ENCODE data around the gene EMP2. TPM values are rescaled to one million over a fixed set of nuclear protein-coding genes. Genes with fewer than 3 reads are reported as not detected.

The EMP2 gene
- total and polyA plus RNA-seq, 4 experiments from 2014 or later, result not detected

DNA sequence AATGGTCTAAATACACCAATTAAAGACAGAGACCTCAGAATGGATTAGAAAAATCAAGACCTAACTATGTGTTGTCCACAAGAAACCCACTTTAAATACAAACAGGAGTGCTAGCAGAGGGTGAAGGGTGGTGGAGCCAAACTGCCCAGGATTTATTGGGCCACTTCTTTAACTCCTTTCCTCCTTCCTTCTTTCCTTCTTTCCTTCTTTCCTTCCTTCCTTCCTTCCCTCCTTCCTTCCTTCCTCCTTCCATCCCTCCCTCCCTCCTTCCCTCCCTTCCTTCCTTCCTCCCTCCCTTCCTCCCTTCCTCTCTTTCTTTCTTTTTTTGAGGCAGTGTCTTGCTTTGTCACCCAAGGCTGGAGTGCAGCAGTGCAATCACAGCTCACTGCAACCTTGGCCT, 34.3 kb upstream of the EMP2 start:
- Mint-ChIP-seq H3K4me1 (no peaks in the 10 kb centered on the region), H3K27me3 (peaks cover 5 to 19% of the 10 kb centered on the region in 2 donors), H3K36me3 (no peaks in the 10 kb centered on the region), H3K27ac (no peak overlapping the region), H3K4me3 (no peak overlapping the region), H3K9me3 (peaks cover 0 to 4% (median 0%) of the 10 kb centered on the region in 8 donors)
- Histone ChIP-seq H3K4me1 (ENCODE audit: insufficient read depth, low read length) (no peaks in the 10 kb centered on the region), H3K27me3 (ENCODE audit: insufficient read depth, low read length) (no peaks in the 10 kb centered on the region), H3K4me3 (ENCODE audit: low read length in 2 of 2) (no peak overlapping the region), H3K36me3 (ENCODE audit: insufficient read depth, low read length) (no peaks in the 10 kb centered on the region), H3K9me3 (ENCODE audit: control insufficient read depth in 1 of 2, low read length in 2 of 2) (no peaks in the 10 kb centered on the region), H3K27ac (ENCODE audit: low read depth, low read length) (no peak overlapping the region)
- no peak for DNase-seq
- intact Hi-C loops (cut with micrococcal nuclease), result no loop called here
- CTCF ChIA-PET (ENCODE audit: partially characterized antibody), result no interaction called here
- POLR2A ChIA-PET (ENCODE audit: partially characterized antibody), result no interaction called here

DNA sequence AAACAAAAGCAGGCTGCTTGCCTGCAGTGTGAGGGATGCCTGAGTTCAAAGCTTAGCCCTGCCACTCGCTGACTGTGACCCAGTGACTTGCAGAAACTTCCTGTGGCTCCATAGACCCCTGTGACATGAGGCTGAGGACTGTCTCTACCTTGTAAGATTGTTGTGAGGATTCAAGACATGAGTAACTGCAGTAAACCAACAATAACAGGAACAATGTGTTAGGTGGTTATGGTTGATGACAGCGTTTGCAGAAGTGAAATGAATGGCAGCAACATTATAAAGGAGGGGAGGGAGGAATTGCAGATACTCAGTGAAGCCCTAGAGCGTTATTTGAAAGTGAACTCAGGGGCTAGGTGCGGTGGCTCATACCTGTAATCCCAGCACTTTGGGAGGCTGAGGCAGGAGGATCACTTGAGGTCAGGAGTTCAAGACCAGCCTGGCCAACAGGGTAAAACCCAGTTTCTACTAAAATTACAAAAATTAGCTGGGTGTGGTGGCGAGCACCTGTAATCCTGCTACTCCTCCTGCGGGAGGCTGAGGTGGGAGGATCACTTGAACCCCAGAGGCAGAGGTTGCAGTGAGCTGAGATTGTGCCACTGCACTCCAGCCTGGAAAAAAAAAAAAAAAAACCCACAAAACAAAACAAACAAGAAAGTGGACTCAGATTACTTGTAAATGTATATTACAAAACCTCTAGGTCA, 33.5 kb upstream of the EMP2 start:
- Histone ChIP-seq H3K36me3 (ENCODE audit: insufficient read depth, low read length) (no peaks in the 10 kb centered on the region), H3K27ac (ENCODE audit: low read depth, low read length) (no peak overlapping the region), H3K4me1 (ENCODE audit: insufficient read depth, low read length) (no peaks in the 10 kb centered on the region), H3K4me3 (ENCODE audit: low read length in 2 of 2) (no peak overlapping the region), H3K27me3 (ENCODE audit: insufficient read depth, low read length) (no peaks in the 10 kb centered on the region), H3K9me3 (ENCODE audit: control insufficient read depth in 1 of 2, low read length in 2 of 2) (no peaks in the 10 kb centered on the region)
- peaks cover 0 to 4% (median 0%) of the 10 kb centered on the region in 8 donors for H3K9me3 Mint-ChIP-seq
- H3K4me3 Mint-ChIP-seq, result no peak overlapping the region
- no peaks in the 10 kb centered on the region for H3K4me1 Mint-ChIP-seq
- H3K36me3 Mint-ChIP-seq, result no peaks in the 10 kb centered on the region
- H3K27me3 Mint-ChIP-seq, result peaks cover 5 to 18% of the 10 kb centered on the region in 2 donors
- H3K27ac Mint-ChIP-seq, result no peak overlapping the region
- no peak for DNase-seq
- intact Hi-C loops (cut with micrococcal nuclease), result no loop called here
- POLR2A ChIA-PET (ENCODE audit: partially characterized antibody), result no interaction called here
- CTCF ChIA-PET (ENCODE audit: partially characterized antibody), result no interaction called here

DNA sequence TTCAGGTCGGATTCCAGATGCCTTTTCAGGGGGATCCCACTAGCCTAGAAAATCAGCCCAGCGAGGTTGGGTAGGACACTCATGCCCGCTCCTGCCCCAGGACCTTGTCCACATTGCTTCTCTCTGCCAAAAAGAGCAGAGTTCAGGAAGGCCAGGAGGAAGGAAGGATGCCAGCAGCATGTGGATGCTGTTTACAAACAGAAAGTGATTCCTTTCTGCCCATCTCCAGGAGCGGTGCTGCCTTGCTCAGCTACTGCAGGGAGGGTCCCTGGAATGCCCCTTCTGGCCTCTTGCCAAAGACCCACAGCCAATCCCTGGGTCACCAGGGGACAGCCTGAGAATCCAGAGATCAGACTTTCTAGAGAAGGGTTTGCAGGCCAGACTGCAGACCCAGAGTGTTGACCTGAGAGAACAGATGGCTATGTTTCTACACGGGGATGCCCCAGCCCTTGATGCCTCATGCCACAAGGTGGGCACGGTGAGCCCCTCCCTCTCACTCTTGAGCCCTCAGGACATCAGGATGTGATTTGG, 32.3 kb upstream of the EMP2 start:
- ChIA-PET CTCF (ENCODE audit: partially characterized antibody) (no interaction called here), POLR2A (ENCODE audit: partially characterized antibody) (no interaction called here)
- no peaks in the 10 kb centered on the region for H3K27me3 ChIP-seq (ENCODE audit: insufficient read depth, low read length)

DNA sequence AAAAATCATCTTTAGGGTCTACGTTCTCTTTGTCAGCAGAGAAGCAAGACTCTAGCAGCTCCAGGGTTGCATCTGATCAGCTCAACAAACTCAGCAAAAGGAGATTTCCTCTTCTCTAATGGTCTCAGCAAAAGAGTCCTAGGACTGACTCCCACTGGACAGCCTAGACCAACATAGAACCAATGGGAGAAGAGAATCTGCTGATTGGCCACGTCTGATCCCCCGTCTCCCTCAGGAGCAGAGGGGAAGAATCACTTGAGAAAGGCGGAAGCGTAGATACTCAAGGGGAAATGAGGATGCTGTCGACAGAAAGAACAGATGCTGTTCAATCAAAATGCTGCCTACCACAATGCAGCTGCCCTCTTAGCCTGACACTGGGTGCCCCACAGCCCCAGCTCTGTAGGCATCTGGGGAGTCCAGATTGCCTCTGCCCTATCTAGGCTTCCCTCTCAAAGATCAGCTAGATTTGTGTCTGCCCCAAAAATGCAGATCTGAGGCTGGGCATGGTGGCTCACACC, 31.5 kb upstream of the EMP2 start:
- Histone ChIP-seq H3K4me1 (ENCODE audit: insufficient read depth, low read length) (no peaks in the 10 kb centered on the region), H3K9me3 (ENCODE audit: control insufficient read depth in 1 of 2, low read length in 2 of 2) (no peaks in the 10 kb centered on the region), H3K36me3 (ENCODE audit: insufficient read depth, low read length) (no peaks in the 10 kb centered on the region), H3K4me3 (ENCODE audit: low read length in 2 of 2) (no peak overlapping the region), H3K27me3 (ENCODE audit: insufficient read depth, low read length) (no peaks in the 10 kb centered on the region), H3K27ac (ENCODE audit: low read depth, low read length) (no peak overlapping the region)
- no peak overlapping the region for H3K27ac Mint-ChIP-seq
- H3K27me3 Mint-ChIP-seq, result peaks cover 5% of the 10 kb centered on the region in 2 donors
- H3K9me3 Mint-ChIP-seq, result no peaks in the 10 kb centered on the region
- ChIA-PET POLR2A (ENCODE audit: partially characterized antibody) (no interaction called here), CTCF (ENCODE audit: partially characterized antibody) (no interaction called here)
- H3K36me3 Mint-ChIP-seq, result no peaks in the 10 kb centered on the region
- no peak overlapping the region for H3K4me3 Mint-ChIP-seq
- no peak for DNase-seq
- intact Hi-C loops (cut with micrococcal nuclease), result no loop called here
- no peaks in the 10 kb centered on the region for H3K4me1 Mint-ChIP-seq

More for the DNA sequence above, 32.3 kb upstream of the EMP2 start:
- no peaks in the 10 kb centered on the region for H3K4me1 Mint-ChIP-seq
- Histone ChIP-seq H3K4me1 (ENCODE audit: insufficient read depth, low read length) (no peaks in the 10 kb centered on the region), H3K27ac (ENCODE audit: low read depth, low read length) (no peak overlapping the region), H3K4me3 (ENCODE audit: low read length in 2 of 2) (no peak overlapping the region), H3K9me3 (ENCODE audit: control insufficient read depth in 1 of 2, low read length in 2 of 2) (no peaks in the 10 kb centered on the region), H3K36me3 (ENCODE audit: insufficient read depth, low read length) (no peaks in the 10 kb centered on the region)
- intact Hi-C loops (cut with micrococcal nuclease), result no loop called here
- no peak for DNase-seq
- H3K9me3 Mint-ChIP-seq, result peaks cover 0 to 2% (median 0%) of the 10 kb centered on the region in 8 donors
- H3K27me3 Mint-ChIP-seq, result peaks cover 5 to 8% of the 10 kb centered on the region in 2 donors
- no peaks in the 10 kb centered on the region for H3K36me3 Mint-ChIP-seq
- no peak overlapping the region for H3K27ac Mint-ChIP-seq
- H3K4me3 Mint-ChIP-seq, result no peak overlapping the region

DNA sequence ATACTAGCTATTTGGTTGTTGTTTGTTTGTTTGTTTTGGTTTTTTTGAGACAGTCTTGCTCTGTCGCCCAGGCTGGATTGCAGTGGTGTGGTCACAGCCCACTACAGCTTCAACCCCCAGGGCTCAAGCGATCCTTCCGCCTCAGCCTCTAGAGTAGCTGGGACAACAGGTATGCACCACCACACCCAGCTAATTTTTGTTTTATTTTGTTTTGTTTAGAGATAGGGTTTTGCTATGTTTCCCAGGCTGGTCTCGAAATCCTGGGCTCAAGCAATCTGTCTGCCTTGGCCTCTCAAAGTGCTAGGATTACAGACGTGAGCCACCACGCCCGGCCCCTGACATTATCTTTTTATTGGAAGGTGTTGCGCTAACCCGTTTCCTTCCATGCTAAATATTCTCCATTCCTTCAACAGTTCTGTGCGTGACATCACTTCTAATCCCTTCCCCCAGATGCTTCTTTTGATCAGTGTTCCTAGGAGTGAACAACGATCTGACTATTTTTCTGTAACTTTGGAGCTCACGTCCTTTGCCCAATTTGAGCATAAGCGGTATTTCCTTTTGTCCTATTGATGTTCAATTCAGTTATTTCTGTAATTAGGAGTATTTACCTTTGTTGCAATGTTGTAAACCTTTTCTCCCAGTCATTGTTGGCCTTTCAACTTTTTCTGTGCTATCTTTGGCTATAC, 30.2 kb upstream of the EMP2 start:
- DNase-seq, result no peak
- intact Hi-C loops (cut with micrococcal nuclease), result no loop called here

DNA sequence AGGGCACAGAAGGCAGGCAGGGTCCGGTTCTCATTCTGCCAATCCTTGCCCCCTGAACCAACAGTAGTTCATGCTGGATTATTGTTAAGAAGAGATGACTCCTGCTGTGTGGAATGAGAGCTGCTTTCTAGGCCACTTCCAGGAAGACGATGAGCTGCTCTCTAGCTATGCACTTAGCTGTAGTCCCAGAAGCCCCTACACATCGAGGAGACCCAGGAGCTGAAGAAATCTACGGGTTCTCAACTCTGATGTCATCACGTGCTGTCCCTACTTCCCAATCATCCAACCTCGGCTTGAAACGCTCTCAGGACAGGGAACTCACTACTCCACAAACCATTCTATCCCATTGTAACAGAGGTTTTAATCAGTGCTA, 29.0 kb upstream of the EMP2 start:
- Histone ChIP-seq H3K27me3 (ENCODE audit: insufficient read depth, low read length) (no peaks in the 10 kb centered on the region), H3K36me3 (ENCODE audit: insufficient read depth, low read length) (no peaks in the 10 kb centered on the region), H3K9me3 (ENCODE audit: control insufficient read depth in 1 of 2, low read length in 2 of 2) (no peaks in the 10 kb centered on the region), H3K27ac (ENCODE audit: low read depth, low read length) (no peak overlapping the region), H3K4me3 (ENCODE audit: low read length in 2 of 2) (no peak overlapping the region), H3K4me1 (ENCODE audit: insufficient read depth, low read length) (no peaks in the 10 kb centered on the region)
- ChIA-PET CTCF (ENCODE audit: partially characterized antibody) (no interaction called here), POLR2A (ENCODE audit: partially characterized antibody) (no interaction called here)
- intact Hi-C loops (cut with micrococcal nuclease), result no loop called here
- peaks cover 4 to 9% of the 10 kb centered on the region in 2 donors for H3K27me3 Mint-ChIP-seq
- H3K9me3 Mint-ChIP-seq, result no peaks in the 10 kb centered on the region
- H3K36me3 Mint-ChIP-seq, result no peaks in the 10 kb centered on the region
- no peak overlapping the region for H3K27ac Mint-ChIP-seq
- no peak overlapping the region for H3K4me3 Mint-ChIP-seq
- no peaks in the 10 kb centered on the region for H3K4me1 Mint-ChIP-seq
- no peak for DNase-seq

More for the DNA sequence above, 30.2 kb upstream of the EMP2 start:
- Mint-ChIP-seq H3K4me3 (no peak overlapping the region), H3K9me3 (no peaks in the 10 kb centered on the region), H3K4me1 (no peaks in the 10 kb centered on the region), H3K27me3 (peaks cover 5 to 9% of the 10 kb centered on the region in 2 donors), H3K27ac (no peak overlapping the region), H3K36me3 (no peaks in the 10 kb centered on the region)
- no peaks in the 10 kb centered on the region for H3K9me3 ChIP-seq (ENCODE audit: control insufficient read depth in 1 of 2, low read length in 2 of 2)
- no peaks in the 10 kb centered on the region for H3K27me3 ChIP-seq (ENCODE audit: insufficient read depth, low read length)
- H3K4me1 ChIP-seq (ENCODE audit: insufficient read depth, low read length), result no peaks in the 10 kb centered on the region
- no peak overlapping the region for H3K27ac ChIP-seq (ENCODE audit: low read depth, low read length)
- POLR2A ChIA-PET (ENCODE audit: partially characterized antibody), result no interaction called here
- H3K4me3 ChIP-seq (ENCODE audit: low read length in 2 of 2), result no peak overlapping the region
- H3K36me3 ChIP-seq (ENCODE audit: insufficient read depth, low read length), result no peaks in the 10 kb centered on the region
- CTCF ChIA-PET (ENCODE audit: partially characterized antibody), result no interaction called here

DNA sequence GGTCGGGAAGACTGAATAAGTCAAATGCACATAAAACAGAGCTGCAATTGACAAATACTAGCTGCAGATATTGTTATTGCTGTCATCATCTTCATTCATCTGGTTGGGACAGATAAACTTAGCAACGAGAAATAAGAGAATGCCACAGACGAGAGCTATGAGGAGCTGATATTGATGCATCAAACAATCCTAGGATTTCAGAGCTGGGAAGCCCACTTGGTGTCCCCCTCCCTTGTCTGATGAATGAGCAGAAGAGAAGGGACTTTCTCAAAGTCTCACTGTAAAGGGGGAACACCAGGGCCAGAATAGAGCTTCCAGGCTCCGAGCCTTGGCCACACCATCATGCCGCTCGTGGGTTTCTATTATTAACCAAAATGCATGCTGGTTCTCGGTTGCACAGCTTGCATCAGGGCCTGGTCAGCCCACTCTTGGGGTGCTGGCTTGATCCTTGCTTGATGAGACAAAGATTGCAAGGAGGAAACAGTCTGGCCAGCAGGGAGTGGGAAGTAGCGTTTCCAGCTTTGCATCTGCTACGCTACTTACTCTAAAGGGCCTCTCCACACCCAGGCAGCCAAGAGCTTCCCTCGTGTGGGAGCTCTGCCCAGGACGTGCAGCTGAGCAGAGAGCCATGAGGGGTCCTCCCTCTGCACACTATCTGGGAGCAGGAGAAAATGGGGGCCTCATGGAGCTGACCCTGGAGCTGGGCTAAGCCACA, 28.4 kb upstream of the EMP2 start:
- Mint-ChIP-seq H3K36me3 (no peaks in the 10 kb centered on the region), H3K27me3 (peaks cover 3 to 9% of the 10 kb centered on the region in 2 donors), H3K4me3 (no peak overlapping the region), H3K27ac (no peak overlapping the region), H3K4me1 (no peaks in the 10 kb centered on the region), H3K9me3 (no peaks in the 10 kb centered on the region)
- CTCF ChIA-PET (ENCODE audit: partially characterized antibody), result interaction anchor here (0.8 kb wide), 1 partner anchor 84 kb away, joined by 4 read pairs; no protein-coding TSS in a partner anchor
- Histone ChIP-seq H3K36me3 (ENCODE audit: insufficient read depth, low read length) (no peaks in the 10 kb centered on the region), H3K4me3 (ENCODE audit: low read length in 2 of 2) (no peak overlapping the region), H3K27me3 (ENCODE audit: insufficient read depth, low read length) (no peaks in the 10 kb centered on the region), H3K9me3 (ENCODE audit: control insufficient read depth in 1 of 2, low read length in 2 of 2) (no peaks in the 10 kb centered on the region), H3K27ac (ENCODE audit: low read depth, low read length) (no peak overlapping the region), H3K4me1 (ENCODE audit: insufficient read depth, low read length) (no peaks in the 10 kb centered on the region)
- POLR2A ChIA-PET (ENCODE audit: partially characterized antibody), result no interaction called here
- no peak for DNase-seq
- intact Hi-C loops (cut with micrococcal nuclease), result no loop called here
